ENCODE measurements around the gene SEMA4F. TPM values are rescaled to one million over a fixed set of nuclear protein-coding genes. Genes with fewer than 3 reads are reported as not detected.

SEMA4F gene
- total RNA-seq, 4 donors from 2014 or later, result 2.8 to 5.5 (median 5.3) TPM

DNA sequence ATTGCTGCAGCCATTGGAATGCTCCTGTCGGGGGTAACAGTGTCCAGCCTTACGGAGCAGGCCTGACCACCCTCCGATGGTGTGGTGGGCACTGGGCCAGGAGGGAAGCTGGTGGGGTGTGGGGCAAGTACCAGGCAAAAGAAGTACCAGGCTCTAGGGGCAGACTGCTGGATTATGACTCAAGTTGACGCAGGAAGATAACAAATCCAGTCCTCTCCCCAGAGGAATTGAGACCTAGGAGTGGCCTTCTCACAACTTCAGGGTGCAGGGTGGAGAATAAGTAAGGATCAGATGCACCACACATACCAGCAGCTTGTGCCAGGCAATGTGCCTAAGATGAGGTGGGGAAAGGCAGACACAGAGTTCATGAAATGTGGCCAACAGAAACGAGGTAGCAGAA, 37.9 kb downstream of the SEMA4F start:
- no peak for DNase-seq (ENCODE audit: extremely low spot score)
- Histone ChIP-seq H3K27me3 (no peaks in the 10 kb centered on the region), H3K27ac (replicated peaks in 1 of 4) (no peak overlapping the region), H3K4me3 (no peak overlapping the region), H3K36me3 (no peaks in the 10 kb centered on the region), H3K9me3 (no peaks in the 10 kb centered on the region), H3K4me1 (no peaks in the 10 kb centered on the region)
- 86% methylated on average over 5 of the region's 5 CpGs for WGBS
- intact Hi-C loops (cut with DNase I), result no loop called here
- TF ChIP-seq POLR2A (IDR thresholded peaks at IDR 0.05; ENCODE audit: low read depth) (no peak), EP300 (IDR thresholded peaks at IDR 0.05) (no peak), POLR2AphosphoS5 (IDR thresholded peaks at IDR 0.05) (no peak)
- TF ChIP-seq, protein P1, sequence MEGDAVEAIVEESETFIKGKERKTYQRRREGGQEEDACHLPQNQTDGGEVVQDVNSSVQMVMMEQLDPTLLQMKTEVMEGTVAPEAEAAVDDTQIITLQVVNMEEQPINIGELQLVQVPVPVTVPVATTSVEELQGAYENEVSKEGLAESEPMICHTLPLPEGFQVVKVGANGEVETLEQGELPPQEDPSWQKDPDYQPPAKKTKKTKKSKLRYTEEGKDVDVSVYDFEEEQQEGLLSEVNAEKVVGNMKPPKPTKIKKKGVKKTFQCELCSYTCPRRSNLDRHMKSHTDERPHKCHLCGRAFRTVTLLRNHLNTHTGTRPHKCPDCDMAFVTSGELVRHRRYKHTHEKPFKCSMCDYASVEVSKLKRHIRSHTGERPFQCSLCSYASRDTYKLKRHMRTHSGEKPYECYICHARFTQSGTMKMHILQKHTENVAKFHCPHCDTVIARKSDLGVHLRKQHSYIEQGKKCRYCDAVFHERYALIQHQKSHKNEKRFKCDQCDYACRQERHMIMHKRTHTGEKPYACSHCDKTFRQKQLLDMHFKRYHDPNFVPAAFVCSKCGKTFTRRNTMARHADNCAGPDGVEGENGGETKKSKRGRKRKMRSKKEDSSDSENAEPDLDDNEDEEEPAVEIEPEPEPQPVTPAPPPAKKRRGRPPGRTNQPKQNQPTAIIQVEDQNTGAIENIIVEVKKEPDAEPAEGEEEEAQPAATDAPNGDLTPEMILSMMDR (IDR thresholded peaks at IDR 0.05), result no peak

DNA sequence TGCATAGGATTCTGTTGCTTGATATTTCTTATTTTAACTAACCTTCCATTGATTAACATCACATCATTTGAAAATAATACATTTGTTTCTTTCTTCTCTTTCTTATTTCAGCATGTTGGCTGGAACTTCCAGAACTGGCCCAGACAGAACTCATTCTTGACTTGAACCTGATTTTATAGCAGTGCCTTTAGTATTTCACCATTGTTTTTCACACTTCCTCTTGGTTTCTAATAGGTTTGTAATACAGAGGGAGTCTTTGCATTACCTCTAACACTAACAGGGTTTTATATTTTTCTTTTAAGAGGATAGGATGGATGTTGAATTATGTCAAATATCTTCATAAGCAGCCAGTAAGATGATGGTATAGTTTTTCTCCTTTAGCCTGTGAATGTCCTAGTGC, 39.2 kb downstream of the SEMA4F start:
- TF ChIP-seq, protein P1 (IDR thresholded peaks at IDR 0.05), result no peak
- TF ChIP-seq POLR2A (IDR thresholded peaks at IDR 0.05; ENCODE audit: low read depth) (no peak), POLR2AphosphoS5 (IDR thresholded peaks at IDR 0.05) (no peak), EP300 (IDR thresholded peaks at IDR 0.05) (no peak)
- DNase-seq (ENCODE audit: extremely low spot score), result no peak
- intact Hi-C loops (cut with DNase I), result no loop called here
- H3K36me3 ChIP-seq, result no peaks in the 10 kb centered on the region
- H3K27me3 ChIP-seq, result no peaks in the 10 kb centered on the region
- H3K27ac ChIP-seq (replicated peaks in 1 of 4), result no peak overlapping the region
- no peaks in the 10 kb centered on the region for H3K9me3 ChIP-seq
- no peak overlapping the region for H3K4me3 ChIP-seq
- no peaks in the 10 kb centered on the region for H3K4me1 ChIP-seq

DNA sequence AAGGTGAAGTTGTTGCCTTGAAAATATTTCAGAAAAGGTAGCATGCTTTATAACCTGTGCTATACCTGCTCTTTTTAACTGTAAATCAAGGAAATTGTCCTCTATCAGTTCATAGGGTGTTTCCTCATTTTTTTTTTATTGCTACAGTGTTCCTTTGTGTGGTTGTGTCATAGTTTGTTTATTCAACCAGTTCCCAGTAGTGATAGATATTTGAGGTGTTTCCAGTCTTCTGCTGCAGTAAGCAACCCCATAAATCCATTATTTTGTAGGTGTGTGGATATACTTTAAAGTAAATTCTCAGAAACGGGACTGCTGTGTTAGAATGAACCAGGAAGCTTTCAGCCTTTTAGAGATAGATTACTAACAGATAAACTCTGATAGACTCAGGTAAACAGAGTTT, 39.6 kb downstream of the SEMA4F start:
- DNase-seq (ENCODE audit: extremely low spot score), result no peak
- no peaks in the 10 kb centered on the region for H3K9me3 ChIP-seq
- no peaks in the 10 kb centered on the region for H3K36me3 ChIP-seq
- H3K27me3 ChIP-seq, result no peaks in the 10 kb centered on the region
- H3K27ac ChIP-seq (replicated peaks in 1 of 4), result no peak overlapping the region
- no peak overlapping the region for H3K4me3 ChIP-seq
- 43% methylated on average over 1 of the region's 1 CpG for WGBS
- no peaks in the 10 kb centered on the region for H3K4me1 ChIP-seq
- TF ChIP-seq POLR2AphosphoS5 (IDR thresholded peaks at IDR 0.05) (no peak), EP300 (IDR thresholded peaks at IDR 0.05) (no peak), POLR2A (IDR thresholded peaks at IDR 0.05; ENCODE audit: low read depth) (no peak)
- TF ChIP-seq, protein P1 (IDR thresholded peaks at IDR 0.05), result no peak
- intact Hi-C loops (cut with DNase I), result no loop called here

DNA sequence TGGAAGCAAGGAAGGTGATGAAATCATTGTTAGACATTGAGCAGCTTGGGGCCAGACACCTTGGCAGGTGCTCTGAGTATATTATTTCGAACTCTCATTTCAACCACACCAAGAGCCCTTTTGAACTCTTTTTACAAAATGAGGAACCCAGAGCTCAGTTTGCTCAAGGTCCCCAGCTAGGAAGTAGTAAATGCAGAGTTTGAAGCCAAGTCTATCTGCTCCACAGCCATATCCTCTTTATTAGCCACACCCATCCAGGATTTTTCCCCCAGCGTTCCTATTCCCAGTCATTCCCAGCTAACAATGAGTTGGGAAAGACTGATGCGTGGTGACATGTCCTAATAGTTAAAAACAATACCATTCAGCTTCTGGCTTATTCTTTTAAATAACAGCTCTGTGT, 40.2 kb downstream of the SEMA4F start:
- Histone ChIP-seq H3K4me3 (no peak overlapping the region), H3K27ac (replicated peaks in 1 of 4) (no peak overlapping the region), H3K4me1 (no peaks in the 10 kb centered on the region), H3K36me3 (no peaks in the 10 kb centered on the region), H3K9me3 (no peaks in the 10 kb centered on the region), H3K27me3 (no peaks in the 10 kb centered on the region)
- DNase-seq (ENCODE audit: extremely low spot score), result no peak
- intact Hi-C loops (cut with DNase I), result no loop called here
- WGBS, result 76% methylated on average over 3 of the region's 3 CpGs
- TF ChIP-seq, protein P1 (IDR thresholded peaks at IDR 0.05), result no peak
- TF ChIP-seq POLR2AphosphoS5 (IDR thresholded peaks at IDR 0.05) (no peak), EP300 (IDR thresholded peaks at IDR 0.05) (no peak), POLR2A (IDR thresholded peaks at IDR 0.05; ENCODE audit: low read depth) (no peak)

DNA sequence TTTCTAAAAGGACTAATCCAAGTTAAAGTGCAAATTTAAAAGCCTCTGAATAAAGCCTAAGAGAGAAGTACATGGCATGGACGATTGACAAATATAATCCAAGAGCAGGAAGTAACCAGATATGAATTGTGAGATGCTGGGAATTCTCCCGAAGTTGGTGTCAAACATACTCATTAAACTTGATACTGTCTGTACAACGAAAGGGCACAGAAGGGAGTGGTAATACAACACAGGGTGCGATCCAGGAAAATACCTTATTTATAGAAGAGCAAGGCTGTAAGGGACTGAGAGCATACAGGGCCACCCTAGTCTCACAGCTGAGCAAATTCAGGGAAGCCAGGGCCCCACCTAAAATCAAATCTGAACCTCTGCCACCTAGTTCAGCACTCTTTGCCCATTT, 41.6 kb downstream of the SEMA4F start:
- 75% methylated on average over 4 of the region's 4 CpGs for WGBS
- Histone ChIP-seq H3K4me1 (no peaks in the 10 kb centered on the region), H3K27me3 (no peaks in the 10 kb centered on the region), H3K36me3 (no peaks in the 10 kb centered on the region), H3K4me3 (no peak overlapping the region), H3K27ac (replicated peaks in 1 of 4) (no peak overlapping the region), H3K9me3 (no peaks in the 10 kb centered on the region)
- intact Hi-C loops (cut with DNase I), result no loop called here
- no peak for TF ChIP-seq EP300 (IDR thresholded peaks at IDR 0.05)
- TF ChIP-seq POLR2AphosphoS5 (IDR thresholded peaks at IDR 0.05), result no peak
- TF ChIP-seq, protein P1 (IDR thresholded peaks at IDR 0.05), result no peak
- no peak for TF ChIP-seq POLR2A (IDR thresholded peaks at IDR 0.05; ENCODE audit: low read depth)
- DNase-seq (ENCODE audit: extremely low spot score), result no peak
